MV-4-11 (cell line): ENCODE measurements around the gene APOL5.
"Not testable (repeated sequence)": the region's sequence is repeated elsewhere in the genome, so short reads cannot be mapped to it uniquely, and the experiment has no call there.

Experiments
- DNase-seq: peaks from one replicate; lab custom pipeline; 2025; lab: John Stamatoyannopoulos, UW

Gene APOL5

GRCh38 chr22:35712672-35713071 lies 5.0 kb upstream of the APOL5 start:
- DNase-seq: no peak

- DNase-seq: no peak
Measured at GRCh38 chr22:35719212-35719875, 1.7 kb downstream of the APOL5 start.

GRCh38 chr22:35721960-35722359 lies 4.3 kb downstream of the APOL5 start:
- DNase-seq: no peak

GRCh38 chr22:35725521-35725920 lies 7.8 kb downstream of the APOL5 start:
- DNase-seq: no peak

- no peak for DNase-seq
Measured at GRCh38 chr22:35726398-35726797, 8.7 kb downstream of the APOL5 start.

GRCh38 chr22:35726933-35727332 lies 9.3 kb downstream of the APOL5 start:
- no peak for DNase-seq

- no peak for DNase-seq
Measured at GRCh38 chr22:35727436-35727835, 9.8 kb downstream of the APOL5 start.

- no peak for DNase-seq
Measured at GRCh38 chr22:35728639-35729308, 11.1 kb downstream of the APOL5 start.

GRCh38 chr22:35729309-35729698 lies 11.6 kb downstream of the APOL5 start:
- no peak for DNase-seq

- DNase-seq: no peak
Measured at GRCh38 chr22:35731321-35731720, 13.6 kb downstream of the APOL5 start.

- DNase-seq: no peak
Measured at GRCh38 chr22:35732116-35732515, 14.4 kb downstream of the APOL5 start.

GRCh38 chr22:35733036-35733435 lies 15.4 kb downstream of the APOL5 start:
- DNase-seq: no peak

GRCh38 chr22:35733791-35734516 lies 16.3 kb downstream of the APOL5 start:
- no peak for DNase-seq

GRCh38 chr22:35734517-35734827 lies 16.8 kb downstream of the APOL5 start:
- DNase-seq: no peak

- no peak for DNase-seq
Measured at GRCh38 chr22:35735542-35735941, 17.9 kb downstream of the APOL5 start.

- no peak for DNase-seq
Measured at GRCh38 chr22:35736166-35736565, 18.5 kb downstream of the APOL5 start.

- no peak for DNase-seq
Measured at GRCh38 chr22:35736701-35737100, 19.0 kb downstream of the APOL5 start.

GRCh38 chr22:35737886-35738285 lies 20.2 kb downstream of the APOL5 start:
- DNase-seq: not testable (repeated sequence)

- DNase-seq: no peak
Measured at GRCh38 chr22:35739076-35739930, 21.6 kb downstream of the APOL5 start.

- no peak for DNase-seq
Measured at GRCh38 chr22:35739931-35740380, 22.3 kb downstream of the APOL5 start.

- no peak for DNase-seq
Measured at GRCh38 chr22:35740616-35741015, 22.9 kb downstream of the APOL5 start.

- DNase-seq: no peak
Measured at GRCh38 chr22:35742342-35743100, 24.8 kb downstream of the APOL5 start.
